Panc1 (cell line): ENCODE data around the gene MAF.

Experiments used
- CTCF ChIP-seq: fragments of 450-650 bp; IDR thresholded peaks from 2 replicates; pipeline ENCODE4 v1.5.1; 2017; ENCODE audit warnings: mild to moderate bottlenecking
- POLR2AphosphoS5 ChIP-seq: IDR thresholded peaks from 2 replicates; pipeline ENCODE4 v1.6.1; 2012; ENCODE audit warnings: mild to moderate bottlenecking, low read depth, low read length, moderate library complexity
- SIN3A ChIP-seq: IDR thresholded peaks from 2 replicates; pipeline ENCODE4 v1.6.1; 2012; ENCODE audit warnings: low read depth, mild to moderate bottlenecking, low read length, moderate library complexity, borderline replicate concordance; ENCODE audit not compliant: insufficient read depth
- TCF7L2 ChIP-seq: IDR thresholded peaks from 2 replicates; pipeline ENCODE4 v1.6.1; 2011; ENCODE audit warnings: mild to moderate bottlenecking, low read depth, low read length, inconsistent platforms

- TF ChIP-seq CTCF: no peak
- TF ChIP-seq TCF7L2: no peak
- TF ChIP-seq SIN3A: no peak
- no peak for TF ChIP-seq POLR2AphosphoS5
Measured at GRCh38 chr16:79554912-79555311, 45.6 kb downstream of the MAF start.
